ENCODE data around the gene BTN1A1.

BTN1A1 gene

GRCh38 chr6:26471970-26472369, 28.1 kb upstream of the BTN1A1 start:
- CTCF ChIA-PET = no interaction called here
- no peak overlapping the region for H3K27ac ChIP-seq
- POLR2A ChIA-PET (ENCODE audit: low non-redundant PET) = no interaction called here

GRCh38 chr6:26472549-26473290, 27.4 kb upstream of the BTN1A1 start:
- no peak for DNase-seq (ENCODE audit: low spot score)
- TF ChIP-seq CTCF (conservative IDR thresholded peaks at IDR 0.05; ENCODE audit: low read depth) = no peak
- peak overlapping the region; percentile 31; the same call in 1 of the 2 replicates for H3K27ac ChIP-seq
- ChIA-PET CTCF (no interaction called here), POLR2A (ENCODE audit: low non-redundant PET) (no interaction called here)

More at GRCh38 chr6:26471970-26472369, 28.1 kb upstream of the BTN1A1 start:
- TF ChIP-seq CTCF (conservative IDR thresholded peaks at IDR 0.05; ENCODE audit: low read depth) = no peak
- DNase-seq (ENCODE audit: low spot score) = no peak

GRCh38 chr6:26473429-26473757, 26.7 kb upstream of the BTN1A1 start:
- POLR2A ChIA-PET (ENCODE audit: low non-redundant PET) = no interaction called here
- CTCF ChIA-PET = no interaction called here
- no peak overlapping the region for H3K27ac ChIP-seq

GRCh38 chr6:26473758-26474438, 26.2 kb upstream of the BTN1A1 start:
- H3K27ac ChIP-seq = peak overlapping the region; percentile 78
- TF ChIP-seq CTCF (conservative IDR thresholded peaks at IDR 0.05; ENCODE audit: low read depth) = no peak
- CTCF ChIA-PET = interaction anchor here (0.7 kb wide), 1 partner anchor 72 kb away, joined by 3 read pairs; no protein-coding TSS in a partner anchor
- POLR2A ChIA-PET (ENCODE audit: low non-redundant PET) = no interaction called here
- DNase-seq (ENCODE audit: low spot score) = peak; percentile 90

More at GRCh38 chr6:26473429-26473757, 26.7 kb upstream of the BTN1A1 start:
- no peak for TF ChIP-seq CTCF (conservative IDR thresholded peaks at IDR 0.05; ENCODE audit: low read depth)
- no peak for DNase-seq (ENCODE audit: low spot score)

- CTCF ChIA-PET = interaction anchor here (0.7 kb wide), 2 partner anchors 72 to 963 kb away, joined by 3 to 5 read pairs; no protein-coding TSS in a partner anchor
- POLR2A ChIA-PET (ENCODE audit: low non-redundant PET) = no interaction called here
- no peak for DNase-seq (ENCODE audit: low spot score)
- peak overlapping the region; percentile 78 for H3K27ac ChIP-seq
- no peak for TF ChIP-seq CTCF (conservative IDR thresholded peaks at IDR 0.05; ENCODE audit: low read depth)
Observed at GRCh38 chr6:26474439-26474881, 25.6 kb upstream of the BTN1A1 start.

- H3K27ac ChIP-seq = no peak overlapping the region
- ChIA-PET CTCF (no interaction called here), POLR2A (ENCODE audit: low non-redundant PET) (no interaction called here)
- peak; percentile 34 for DNase-seq (ENCODE audit: low spot score)
- no peak for TF ChIP-seq CTCF (conservative IDR thresholded peaks at IDR 0.05; ENCODE audit: low read depth)
Observed at GRCh38 chr6:26475823-26476729, 24.0 kb upstream of the BTN1A1 start.
